HCT116 (cell line): ENCODE data around the gene GJA3.

Source experiments
- POLR2A ChIP-seq: IDR thresholded peaks from 2 replicates; pipeline ENCODE4 v1.7.0; 2011; ENCODE audit warnings: borderline replicate concordance; ENCODE audit not compliant: insufficient read depth, insufficient read length; ENCODE audit errors: extremely low read depth
- POLR2AphosphoS5 ChIP-seq: IDR thresholded peaks from 2 replicates; pipeline ENCODE4 v1.6.1; 2011; ENCODE audit warnings: mild to moderate bottlenecking, low read depth, low read length, moderate library complexity
- ZNF274 ChIP-seq: fragments of 200-500 bp; sonication (Bioruptor generic); IDR thresholded peaks from 2 replicates; pipeline ENCODE4 v1.6.1; 2014; ENCODE audit warnings: mild to moderate bottlenecking, low read depth, low read length, inconsistent platforms
- TF ChIP-seq, protein P1 (sequence below): IDR thresholded peaks from 2 replicates; pipeline ENCODE4 v1.6.1; 2012

DNA sequence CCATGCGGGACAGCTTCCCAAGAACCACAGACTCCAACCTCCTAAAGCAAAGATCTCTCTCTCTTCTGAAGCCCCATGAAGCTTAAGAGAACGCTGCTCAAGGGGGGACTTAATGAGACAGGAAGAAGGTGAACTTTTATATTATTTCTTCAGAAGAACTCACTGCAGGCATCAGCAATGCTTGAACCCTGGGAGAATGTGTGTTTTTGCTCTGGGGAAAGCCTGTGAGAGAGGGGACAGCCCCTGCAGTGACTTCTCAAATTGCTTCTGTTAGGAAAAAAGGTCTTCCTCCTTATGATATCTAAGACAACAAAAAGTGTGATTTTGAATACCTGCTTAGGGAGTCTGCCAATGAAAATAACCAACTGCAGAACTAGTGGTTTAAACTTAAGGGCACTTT is 23.0 kb downstream of the GJA3 start:
- TF ChIP-seq, protein P1, sequence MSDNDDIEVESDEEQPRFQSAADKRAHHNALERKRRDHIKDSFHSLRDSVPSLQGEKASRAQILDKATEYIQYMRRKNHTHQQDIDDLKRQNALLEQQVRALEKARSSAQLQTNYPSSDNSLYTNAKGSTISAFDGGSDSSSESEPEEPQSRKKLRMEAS, result no peak
- TF ChIP-seq POLR2AphosphoS5 (no peak), POLR2A (no peak), ZNF274 (no peak)
